NCI-H82 (cell line): ENCODE results near the gene VWA3A.
"Not testable (repeated sequence)": the region's sequence is repeated elsewhere in the genome, so short reads cannot be mapped to it uniquely, and the experiment has no call there.

Source experiments
- DNase-seq: peaks from one replicate; lab custom pipeline; 2025; lab: John Stamatoyannopoulos, UW

VWA3A gene

GRCh38 chr16:22089910-22090309 lies 2.4 kb upstream of the VWA3A start:
- DNase-seq, result no peak

GRCh38 chr16:22091721-22092120 lies 620 bp upstream of the VWA3A start:
- no peak for DNase-seq

GRCh38 chr16:22093331-22093730 lies 990 bp downstream of the VWA3A start:
- DNase-seq, result no peak

- no peak for DNase-seq
Observed at GRCh38 chr16:22093996-22094395, 1.7 kb downstream of the VWA3A start.

- DNase-seq, result peak; percentile 74
Observed at GRCh38 chr16:22098405-22099255, 6.3 kb downstream of the VWA3A start.

GRCh38 chr16:22099256-22099975 lies 7.1 kb downstream of the VWA3A start:
- no peak for DNase-seq

- DNase-seq, result no peak
Observed at GRCh38 chr16:22103441-22103840, 11.1 kb downstream of the VWA3A start.

- DNase-seq, result no peak
Observed at GRCh38 chr16:22109258-22109898, 17.0 kb downstream of the VWA3A start.

GRCh38 chr16:22111629-22112028 lies 19.3 kb downstream of the VWA3A start:
- DNase-seq, result not testable (repeated sequence)

- DNase-seq, result no peak
Observed at GRCh38 chr16:22116095-22116700, 23.9 kb downstream of the VWA3A start.

GRCh38 chr16:22117609-22118008 lies 25.3 kb downstream of the VWA3A start:
- DNase-seq, result no peak

- DNase-seq, result peak; percentile 6
Observed at GRCh38 chr16:22120440-22120839, 28.1 kb downstream of the VWA3A start.

- DNase-seq, result no peak
Observed at GRCh38 chr16:22122239-22122638, 29.9 kb downstream of the VWA3A start.

- DNase-seq, result no peak
Observed at GRCh38 chr16:22123146-22123545, 30.8 kb downstream of the VWA3A start.

GRCh38 chr16:22123759-22124490 lies 31.6 kb downstream of the VWA3A start:
- no peak for DNase-seq

- no peak for DNase-seq
Observed at GRCh38 chr16:22124583-22125284, 32.4 kb downstream of the VWA3A start.

GRCh38 chr16:22126037-22126558 lies 33.8 kb downstream of the VWA3A start:
- DNase-seq, result no peak

- DNase-seq, result not testable (repeated sequence)
Observed at GRCh38 chr16:22128537-22128936, 36.2 kb downstream of the VWA3A start.

- no peak for DNase-seq
Observed at GRCh38 chr16:22130528-22130927, 38.2 kb downstream of the VWA3A start.

- no peak for DNase-seq
Observed at GRCh38 chr16:22132801-22133200, 40.5 kb downstream of the VWA3A start.

- DNase-seq, result no peak
Observed at GRCh38 chr16:22138482-22138881, 46.1 kb downstream of the VWA3A start.
